CD8-positive, alpha-beta memory T cell (primary cell): Measurements from ENCODE around the gene PHF14. TPM values are rescaled to one million over a fixed set of nuclear protein-coding genes. Genes with fewer than 3 reads are reported as not detected.

Experiments used
- CTCF ChIA-PET: fragments of 350-600 bp; sonication (Branson Sonifier 250); formaldehyde crosslinking; loops from one replicate; lab custom pipeline; 2021; ENCODE audit warnings: antibody characterized with exemption; lab: Charles Lee
- POLR2A ChIA-PET: fragments of 350-600 bp; sonication (Branson Sonifier 250); formaldehyde crosslinking; loops from one replicate; lab custom pipeline; 2021; ENCODE audit warnings: antibody characterized with exemption; lab: Charles Lee
- DNase-seq, 5 donors: peaks; one replicate each; pipeline versions ENCODE4 v3.0.0 to v3.0.0-alpha.2; 2020 to 2022; ENCODE audit warnings: mixed read lengths in 1 of 5
- H3K27ac ChIP-seq: one replicate; pipeline ENCODE4 v1.7.0; 2013; ENCODE audit warnings: low read depth, mild to moderate bottlenecking, low read length, moderate library complexity
- H3K27me3 ChIP-seq: 2 replicates; pipeline ENCODE4 v1.7.0; 2013; ENCODE audit warnings: low read length, mild to moderate bottlenecking; ENCODE audit not compliant: insufficient read depth, poor library complexity, severe bottlenecking
- H3K36me3 ChIP-seq: 2 replicates; pipeline ENCODE4 v1.7.0; 2013; ENCODE audit warnings: mild to moderate bottlenecking, low read length, moderate library complexity; ENCODE audit not compliant: insufficient read depth
- H3K4me1 ChIP-seq: 2 replicates; pipeline ENCODE4 v1.7.0; 2013; ENCODE audit warnings: mild to moderate bottlenecking, low read length, moderate library complexity; ENCODE audit not compliant: insufficient read depth
- H3K4me3 ChIP-seq: 2 replicates; pipeline ENCODE4 v1.7.0; 2013; ENCODE audit warnings: mild to moderate bottlenecking, low read length
- H3K9me3 ChIP-seq: 2 replicates; pipeline ENCODE4 v1.7.0; 2013; ENCODE audit warnings: mild to moderate bottlenecking, low read length
- H3K27ac Mint-ChIP-seq, 8 donors: one replicate each; pipeline ENCODE4 v1.8.0; 2020 to 2021; ENCODE audit warnings: mixed read lengths in 8 of 8, mild to moderate bottlenecking in 6 of 8, inconsistent platforms in 3 of 8, moderate library complexity in 3 of 8
- H3K27me3 Mint-ChIP-seq, 2 donors: one replicate each; pipeline ENCODE4 v1.8.0; 2020 to 2021; ENCODE audit warnings: mixed read lengths in 2 of 2, mild to moderate bottlenecking in 1 of 2, moderate library complexity in 1 of 2
- H3K36me3 Mint-ChIP-seq, 3 donors: one replicate each; pipeline ENCODE4 v1.8.0; 2020 to 2021; ENCODE audit warnings: mixed read lengths in 3 of 3, inconsistent platforms in 1 of 3, mild to moderate bottlenecking in 1 of 3
- H3K4me1 Mint-ChIP-seq, 3 donors: one replicate each; pipeline ENCODE4 v1.8.0; 2020 to 2021; ENCODE audit warnings: mixed read lengths in 3 of 3, inconsistent platforms in 1 of 3, mild to moderate bottlenecking in 1 of 3
- H3K4me3 Mint-ChIP-seq, 7 donors: one replicate each; pipeline ENCODE4 v1.8.0; 2020 to 2021; ENCODE audit warnings: mixed read lengths in 7 of 7, mild to moderate bottlenecking in 6 of 7, moderate library complexity in 4 of 7, inconsistent platforms in 2 of 7
- H3K9me3 Mint-ChIP-seq, 5 donors: one replicate each; pipeline ENCODE4 v1.8.0; 2020 to 2022; ENCODE audit warnings: mixed read lengths in 5 of 5, mild to moderate bottlenecking in 3 of 5, moderate library complexity in 2 of 5, inconsistent platforms in 1 of 5
- polyA plus RNA-seq: library from polyadenylated mRNA; unstranded; fragments of 300-500 nt; fragmentation: Illumina TruSeq; gene quantifications from one replicate; pipeline ENCODE4 v1.2.3, GENCODE V29; 2021
- total RNA-seq, 2 experiments: library from RNA; stranded (reverse); gene quantifications; one replicate each; pipeline ENCODE4 v1.2.3, GENCODE V29; 2021

PHF14 gene
- total and polyA plus RNA-seq, 3 experiments from 2014 or later, result 12.7 to 38.7 (median 35.8) TPM

- no peak overlapping the region for H3K4me3 Mint-ChIP-seq
- ChIA-PET POLR2A (no interaction called here), CTCF (interaction anchor here (1.9 kb wide), 1 partner anchor 18 kb away, joined by 4 read pairs; no protein-coding TSS in a partner anchor)
- H3K9me3 ChIP-seq, result no peaks in the 10 kb centered on the region
- DNase-seq, result no peak
- peaks cover 0 to 2% (median 0%) of the 10 kb centered on the region in 3 donors for H3K36me3 Mint-ChIP-seq
- H3K27ac ChIP-seq, result no peak overlapping the region
- H3K27ac Mint-ChIP-seq, result no peak overlapping the region
- H3K4me1 Mint-ChIP-seq, result no peaks in the 10 kb centered on the region
- H3K9me3 Mint-ChIP-seq, result no peaks in the 10 kb centered on the region
- H3K4me3 ChIP-seq, result no peak overlapping the region
- H3K4me1 ChIP-seq, result no peaks in the 10 kb centered on the region
- H3K27me3 Mint-ChIP-seq, result peaks cover 0 to 6% of the 10 kb centered on the region in 2 donors
- no peaks in the 10 kb centered on the region for H3K36me3 ChIP-seq
- H3K27me3 ChIP-seq, result no peaks in the 10 kb centered on the region
These were observed 220.2 kb downstream of the PHF14 start for GRCh38 chr7:11193888-11194287.

- H3K4me3 ChIP-seq, result no peak overlapping the region
- H3K4me1 Mint-ChIP-seq, result no peaks in the 10 kb centered on the region
- H3K27ac Mint-ChIP-seq, result no peak overlapping the region
- no peak for DNase-seq
- ChIA-PET CTCF (interaction anchor here (1.9 kb wide), 1 partner anchor 17 kb away, joined by 4 read pairs; no protein-coding TSS in a partner anchor), POLR2A (no interaction called here)
- no peaks in the 10 kb centered on the region for H3K27me3 ChIP-seq
- H3K9me3 ChIP-seq, result no peaks in the 10 kb centered on the region
- H3K4me3 Mint-ChIP-seq, result no peak overlapping the region
- no peaks in the 10 kb centered on the region for H3K36me3 ChIP-seq
- H3K4me1 ChIP-seq, result no peaks in the 10 kb centered on the region
- peaks cover 0 to 5% (median 0%) of the 10 kb centered on the region in 3 donors for H3K36me3 Mint-ChIP-seq
- H3K27me3 Mint-ChIP-seq, result peaks cover 0 to 6% of the 10 kb centered on the region in 2 donors
- H3K9me3 Mint-ChIP-seq, result no peaks in the 10 kb centered on the region
- no peak overlapping the region for H3K27ac ChIP-seq
These were observed 220.8 kb downstream of the PHF14 start for GRCh38 chr7:11194492-11194891.

GRCh38 chr7:11195502-11195901, 221.8 kb downstream of the PHF14 start:
- Histone ChIP-seq H3K27ac (no peak overlapping the region), H3K36me3 (no peaks in the 10 kb centered on the region), H3K27me3 (no peaks in the 10 kb centered on the region), H3K9me3 (no peaks in the 10 kb centered on the region), H3K4me1 (no peaks in the 10 kb centered on the region), H3K4me3 (no peak overlapping the region)
- Mint-ChIP-seq H3K4me1 (no peaks in the 10 kb centered on the region), H3K4me3 (no peak overlapping the region), H3K27ac (no peak overlapping the region), H3K9me3 (no peaks in the 10 kb centered on the region), H3K36me3 (peaks cover 0 to 5% (median 1%) of the 10 kb centered on the region in 3 donors), H3K27me3 (peaks cover 0 to 6% of the 10 kb centered on the region in 2 donors)
- DNase-seq, result no peak
- ChIA-PET CTCF (interaction anchor here (1.9 kb wide), 1 partner anchor 16 kb away, joined by 4 read pairs; no protein-coding TSS in a partner anchor), POLR2A (no interaction called here)

DNA sequence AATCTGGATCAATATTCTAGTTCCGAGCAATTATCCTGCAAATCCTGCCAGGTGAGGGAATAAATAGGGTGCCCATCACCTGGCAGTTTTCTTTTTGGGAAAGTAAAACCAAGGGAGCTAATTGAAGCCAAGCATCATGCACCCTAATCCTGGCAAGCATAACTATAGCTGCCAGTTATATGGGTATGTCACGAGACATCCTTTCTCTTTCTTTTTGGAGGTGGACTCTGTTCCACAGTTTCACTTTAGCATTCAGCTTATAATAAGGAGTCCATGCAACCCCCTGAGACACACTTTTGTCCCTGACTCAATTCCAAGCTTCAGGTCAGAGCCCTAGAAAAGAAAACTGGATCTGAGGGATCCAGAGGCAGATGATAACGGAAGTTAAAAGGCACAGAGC, 222.5 kb downstream of the PHF14 start:
- no peaks in the 10 kb centered on the region for H3K4me1 Mint-ChIP-seq
- H3K27ac ChIP-seq, result no peak overlapping the region
- no peak overlapping the region for H3K4me3 ChIP-seq
- peaks cover 0 to 6% of the 10 kb centered on the region in 2 donors for H3K27me3 Mint-ChIP-seq
- DNase-seq, result no peak
- no peak overlapping the region for H3K4me3 Mint-ChIP-seq
- H3K27ac Mint-ChIP-seq, result no peak overlapping the region
- no peaks in the 10 kb centered on the region for H3K36me3 ChIP-seq
- peaks cover 0 to 5% (median 1%) of the 10 kb centered on the region in 3 donors for H3K36me3 Mint-ChIP-seq
- H3K9me3 Mint-ChIP-seq, result no peaks in the 10 kb centered on the region
- CTCF ChIA-PET, result no interaction called here
- H3K9me3 ChIP-seq, result no peaks in the 10 kb centered on the region
- POLR2A ChIA-PET, result no interaction called here
- H3K4me1 ChIP-seq, result no peaks in the 10 kb centered on the region
- H3K27me3 ChIP-seq, result no peaks in the 10 kb centered on the region

- DNase-seq, result no peak
- no peaks in the 10 kb centered on the region for H3K4me1 Mint-ChIP-seq
- H3K27me3 ChIP-seq, result no peaks in the 10 kb centered on the region
- H3K4me3 ChIP-seq, result no peak overlapping the region
- no peaks in the 10 kb centered on the region for H3K9me3 ChIP-seq
- H3K4me3 Mint-ChIP-seq, result no peak overlapping the region
- ChIA-PET CTCF (interaction anchor here (1.1 kb wide), 1 partner anchor 9 kb away, joined by 3 read pairs; no protein-coding TSS in a partner anchor), POLR2A (no interaction called here)
- H3K9me3 Mint-ChIP-seq, result no peaks in the 10 kb centered on the region
- no peaks in the 10 kb centered on the region for H3K36me3 ChIP-seq
- no peaks in the 10 kb centered on the region for H3K27me3 Mint-ChIP-seq
- no peaks in the 10 kb centered on the region for H3K4me1 ChIP-seq
- no peak overlapping the region for H3K27ac ChIP-seq
- peaks cover 0 to 5% (median 1%) of the 10 kb centered on the region in 3 donors for H3K36me3 Mint-ChIP-seq
- no peak overlapping the region for H3K27ac Mint-ChIP-seq
These were observed 229.6 kb downstream of the PHF14 start for GRCh38 chr7:11203224-11203623.

GRCh38 chr7:11203683-11204082, 230.0 kb downstream of the PHF14 start:
- H3K36me3 ChIP-seq, result no peaks in the 10 kb centered on the region
- DNase-seq, result no peak
- Mint-ChIP-seq H3K4me3 (no peak overlapping the region), H3K36me3 (peaks cover 0 to 5% (median 1%) of the 10 kb centered on the region in 3 donors), H3K27ac (no peak overlapping the region), H3K27me3 (no peaks in the 10 kb centered on the region), H3K4me1 (no peaks in the 10 kb centered on the region), H3K9me3 (no peaks in the 10 kb centered on the region)
- ChIA-PET CTCF (interaction anchor here (1.1 kb wide), 1 partner anchor 9 kb away, joined by 3 read pairs; no protein-coding TSS in a partner anchor), POLR2A (no interaction called here)
- no peak overlapping the region for H3K4me3 ChIP-seq
- no peaks in the 10 kb centered on the region for H3K27me3 ChIP-seq
- H3K27ac ChIP-seq, result no peak overlapping the region
- H3K4me1 ChIP-seq, result no peaks in the 10 kb centered on the region
- no peaks in the 10 kb centered on the region for H3K9me3 ChIP-seq

GRCh38 chr7:11206177-11206899, 232.7 kb downstream of the PHF14 start:
- Mint-ChIP-seq H3K36me3 (no peaks in the 10 kb centered on the region), H3K4me3 (no peak overlapping the region), H3K27ac (no peak overlapping the region), H3K4me1 (no peaks in the 10 kb centered on the region), H3K9me3 (no peaks in the 10 kb centered on the region), H3K27me3 (no peaks in the 10 kb centered on the region)
- H3K27ac ChIP-seq, result no peak overlapping the region
- POLR2A ChIA-PET, result no interaction called here
- H3K27me3 ChIP-seq, result no peaks in the 10 kb centered on the region
- H3K4me3 ChIP-seq, result no peak overlapping the region
- H3K9me3 ChIP-seq, result no peaks in the 10 kb centered on the region
- H3K36me3 ChIP-seq, result no peaks in the 10 kb centered on the region
- no peak for DNase-seq
- H3K4me1 ChIP-seq, result no peaks in the 10 kb centered on the region
- CTCF ChIA-PET, result interaction anchor here (0.5 kb wide), 1 partner anchor 277 kb away, joined by 3 read pairs; no protein-coding TSS in a partner anchor

- CTCF ChIA-PET, result no interaction called here
- POLR2A ChIA-PET, result no interaction called here
- no peak for DNase-seq
- H3K4me3 Mint-ChIP-seq, result no peak overlapping the region
- H3K9me3 Mint-ChIP-seq, result no peaks in the 10 kb centered on the region
- no peak overlapping the region for H3K27ac ChIP-seq
- no peak overlapping the region for H3K4me3 ChIP-seq
- H3K9me3 ChIP-seq, result no peaks in the 10 kb centered on the region
- H3K36me3 Mint-ChIP-seq, result no peaks in the 10 kb centered on the region
- H3K27me3 Mint-ChIP-seq, result peaks cover 0 to 4% of the 10 kb centered on the region in 2 donors
- H3K4me1 Mint-ChIP-seq, result peaks cover 0 to 3% (median 0%) of the 10 kb centered on the region in 3 donors
- H3K4me1 ChIP-seq, result no peaks in the 10 kb centered on the region
- no peaks in the 10 kb centered on the region for H3K27me3 ChIP-seq
- no peak overlapping the region for H3K27ac Mint-ChIP-seq
- H3K36me3 ChIP-seq, result no peaks in the 10 kb centered on the region
These were observed 233.9 kb downstream of the PHF14 start for GRCh38 chr7:11207565-11207964.
